DND-41 (cell line): Measurements from ENCODE around the gene ATP9A.
"Not testable (repeated sequence)": the region's sequence is repeated elsewhere in the genome, so short reads cannot be mapped to it uniquely, and the experiment has no call there.

ENCODE experiments used
- ATAC-seq: fragments of 200-7000 bp; cut with Tn5 transposase; 3 replicates; pipeline ENCODE4 v1.9.1; 2021; ENCODE audit warnings: low read depth; ENCODE audit not compliant: insufficient read depth
- DNase-seq: peaks from one replicate; pipeline ENCODE4 v3.0.0-alpha.2; 2020
- H2AFZ ChIP-seq: 2 replicates; pipeline ENCODE4 v1.6.0; 2012; ENCODE audit warnings: low read depth, low read length
- H3K27ac ChIP-seq: 2 replicates; pipeline ENCODE4 v1.5.1; 2012; ENCODE audit warnings: low read length, inconsistent platforms
- H3K27me3 ChIP-seq: fragments of 200-600 bp; sonication (generic); 2 replicates; pipeline ENCODE4 v1.6.0; 2012; ENCODE audit warnings: low read length, mild to moderate bottlenecking, inconsistent platforms; ENCODE audit not compliant: insufficient read depth, poor library complexity
- H3K36me3 ChIP-seq: 2 replicates; pipeline ENCODE4 v1.5.1; 2012; ENCODE audit warnings: low read length, inconsistent platforms; ENCODE audit not compliant: insufficient read depth
- H3K4me1 ChIP-seq: 2 replicates; pipeline ENCODE4 v1.5.1; 2012; ENCODE audit warnings: mild to moderate bottlenecking, low read length; ENCODE audit not compliant: insufficient read depth
- H3K4me2 ChIP-seq: 2 replicates; pipeline ENCODE4 v1.6.0; 2012; ENCODE audit warnings: mild to moderate bottlenecking, moderate library complexity, low read length, inconsistent platforms; ENCODE audit not compliant: insufficient read depth
- H3K4me3 ChIP-seq, 2 experiments: fragments of 200-600 bp in 1 of 2; shearing (Covaris generic) in 1 of 2; 2 replicates each; pipeline ENCODE4 v1.5.1; 2012 to 2016; ENCODE audit warnings: inconsistent platforms in 2 of 2, low read length in 2 of 2, mild to moderate bottlenecking in 2 of 2, low read depth in 1 of 2, moderate library complexity in 1 of 2
- H3K79me2 ChIP-seq: 2 replicates; pipeline ENCODE4 v1.6.0; 2012; ENCODE audit warnings: low read length, inconsistent platforms; ENCODE audit not compliant: insufficient read depth
- H3K9ac ChIP-seq: 2 replicates; pipeline ENCODE4 v1.6.0; 2012; ENCODE audit warnings: low read depth, mild to moderate bottlenecking, inconsistent platforms, low read length, moderate library complexity
- H3K9me3 ChIP-seq: 2 replicates; pipeline ENCODE4 v1.5.1; 2012; ENCODE audit warnings: low read length, moderate library complexity, mild to moderate bottlenecking, inconsistent platforms; ENCODE audit not compliant: insufficient read depth, severe bottlenecking
- H4K20me1 ChIP-seq: 2 replicates; pipeline ENCODE4 v1.6.0; 2012; ENCODE audit warnings: low read length; ENCODE audit not compliant: insufficient read depth
- EZH2 ChIP-seq: IDR thresholded peaks from 3 replicates; pipeline ENCODE4 v1.6.1; 2012; ENCODE audit warnings: borderline replicate concordance, low read depth, mild to moderate bottlenecking, moderate library complexity, low read length, inconsistent platforms; ENCODE audit not compliant: severe bottlenecking
- TF ChIP-seq, protein P1 (sequence below): IDR thresholded peaks from 2 replicates; pipeline ENCODE4 v1.5.1; 2012; ENCODE audit warnings: borderline replicate concordance, low read length, moderate library complexity, mild to moderate bottlenecking; ENCODE audit not compliant: poor library complexity, severe bottlenecking; ENCODE audit errors: extremely low read depth

Gene ATP9A

GRCh38 chr20:51687108-51687507 lies 81.1 kb downstream of the ATP9A start:
- Histone ChIP-seq H3K36me3 (no peaks in the 10 kb centered on the region), H3K79me2 (no peaks in the 10 kb centered on the region), H3K4me1 (no peaks in the 10 kb centered on the region), H3K27ac (no peak overlapping the region), H3K4me3 (no peak overlapping the region), H3K9me3 (no peaks in the 10 kb centered on the region), H3K27me3 (no peaks in the 10 kb centered on the region), H4K20me1 (no peaks in the 10 kb centered on the region), H3K9ac (no peak overlapping the region), H2AFZ (no peak overlapping the region), H3K4me2 (no peak overlapping the region)
- DNase-seq (no peak), ATAC-seq (no peak)
- TF ChIP-seq, protein P1, sequence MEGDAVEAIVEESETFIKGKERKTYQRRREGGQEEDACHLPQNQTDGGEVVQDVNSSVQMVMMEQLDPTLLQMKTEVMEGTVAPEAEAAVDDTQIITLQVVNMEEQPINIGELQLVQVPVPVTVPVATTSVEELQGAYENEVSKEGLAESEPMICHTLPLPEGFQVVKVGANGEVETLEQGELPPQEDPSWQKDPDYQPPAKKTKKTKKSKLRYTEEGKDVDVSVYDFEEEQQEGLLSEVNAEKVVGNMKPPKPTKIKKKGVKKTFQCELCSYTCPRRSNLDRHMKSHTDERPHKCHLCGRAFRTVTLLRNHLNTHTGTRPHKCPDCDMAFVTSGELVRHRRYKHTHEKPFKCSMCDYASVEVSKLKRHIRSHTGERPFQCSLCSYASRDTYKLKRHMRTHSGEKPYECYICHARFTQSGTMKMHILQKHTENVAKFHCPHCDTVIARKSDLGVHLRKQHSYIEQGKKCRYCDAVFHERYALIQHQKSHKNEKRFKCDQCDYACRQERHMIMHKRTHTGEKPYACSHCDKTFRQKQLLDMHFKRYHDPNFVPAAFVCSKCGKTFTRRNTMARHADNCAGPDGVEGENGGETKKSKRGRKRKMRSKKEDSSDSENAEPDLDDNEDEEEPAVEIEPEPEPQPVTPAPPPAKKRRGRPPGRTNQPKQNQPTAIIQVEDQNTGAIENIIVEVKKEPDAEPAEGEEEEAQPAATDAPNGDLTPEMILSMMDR, result no peak
- TF ChIP-seq EZH2, result no peak

DNA sequence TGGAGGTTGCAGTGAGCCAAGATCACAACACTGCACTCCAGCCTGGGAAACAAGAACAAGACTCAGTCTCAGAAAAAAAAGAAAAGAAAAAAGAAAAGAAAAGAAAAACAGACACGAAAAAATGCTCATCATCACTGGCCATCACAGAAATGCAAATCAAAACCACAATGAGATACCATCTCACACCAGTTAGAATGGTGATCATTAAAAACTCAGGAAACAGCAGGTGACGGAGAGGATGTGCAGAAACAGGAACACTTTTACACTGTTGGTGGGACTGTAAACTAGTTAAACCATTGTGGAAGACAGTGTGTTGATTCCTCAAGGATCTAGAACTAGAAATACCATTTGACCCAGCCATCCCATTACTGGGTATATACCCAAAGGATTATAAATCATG lies 82.7 kb downstream of the ATP9A start:
- H3K36me3 ChIP-seq, H3K79me2 ChIP-seq, H2AFZ ChIP-seq, DNase-seq, H4K20me1 ChIP-seq, H3K27ac ChIP-seq, H3K4me1 ChIP-seq, H3K27me3 ChIP-seq, ATAC-seq, H3K4me3 ChIP-seq, H3K9ac ChIP-seq, H3K9me3 ChIP-seq, H3K4me2 ChIP-seq: not testable (repeated sequence)

GRCh38 chr20:51680067-51680749 lies 88.0 kb downstream of the ATP9A start:
- TF ChIP-seq, protein P1, result no peak
- TF ChIP-seq EZH2, result no peak
- no peak overlapping the region for H3K4me2 ChIP-seq

GRCh38 chr20:51679254-51679921 lies 88.8 kb downstream of the ATP9A start:
- no peaks in the 10 kb centered on the region for H3K79me2 ChIP-seq
- no peaks in the 10 kb centered on the region; the same call in 1 of the 2 replicates for H4K20me1 ChIP-seq
- no peak for DNase-seq
- no peaks in the 10 kb centered on the region for H3K9me3 ChIP-seq
- H3K4me2 ChIP-seq, result no peak overlapping the region
- no peaks in the 10 kb centered on the region for H3K36me3 ChIP-seq
- no peak overlapping the region for H3K27ac ChIP-seq
- H3K4me1 ChIP-seq, result no peaks in the 10 kb centered on the region
- no peak for TF ChIP-seq EZH2
- TF ChIP-seq, protein P1, result no peak
- no peak overlapping the region for H3K4me3 ChIP-seq
- H3K27me3 ChIP-seq, result no peaks in the 10 kb centered on the region
- no peak overlapping the region for H2AFZ ChIP-seq
- no peak for ATAC-seq
- no peak overlapping the region for H3K9ac ChIP-seq

More at GRCh38 chr20:51680067-51680749, 88.0 kb downstream of the ATP9A start:
- H3K27ac ChIP-seq, result no peak overlapping the region
- H2AFZ ChIP-seq, result no peak overlapping the region
- no peak for ATAC-seq
- H3K27me3 ChIP-seq, result no peaks in the 10 kb centered on the region
- no peaks in the 10 kb centered on the region for H3K79me2 ChIP-seq
- H3K9ac ChIP-seq, result no peak overlapping the region
- no peak for DNase-seq
- no peak overlapping the region for H3K4me3 ChIP-seq
- H3K4me1 ChIP-seq, result no peaks in the 10 kb centered on the region
- no peaks in the 10 kb centered on the region; the same call in 1 of the 2 replicates for H4K20me1 ChIP-seq
- no peaks in the 10 kb centered on the region for H3K9me3 ChIP-seq
- no peaks in the 10 kb centered on the region for H3K36me3 ChIP-seq
